ENCODE data around the gene PCSK4.

DNA sequence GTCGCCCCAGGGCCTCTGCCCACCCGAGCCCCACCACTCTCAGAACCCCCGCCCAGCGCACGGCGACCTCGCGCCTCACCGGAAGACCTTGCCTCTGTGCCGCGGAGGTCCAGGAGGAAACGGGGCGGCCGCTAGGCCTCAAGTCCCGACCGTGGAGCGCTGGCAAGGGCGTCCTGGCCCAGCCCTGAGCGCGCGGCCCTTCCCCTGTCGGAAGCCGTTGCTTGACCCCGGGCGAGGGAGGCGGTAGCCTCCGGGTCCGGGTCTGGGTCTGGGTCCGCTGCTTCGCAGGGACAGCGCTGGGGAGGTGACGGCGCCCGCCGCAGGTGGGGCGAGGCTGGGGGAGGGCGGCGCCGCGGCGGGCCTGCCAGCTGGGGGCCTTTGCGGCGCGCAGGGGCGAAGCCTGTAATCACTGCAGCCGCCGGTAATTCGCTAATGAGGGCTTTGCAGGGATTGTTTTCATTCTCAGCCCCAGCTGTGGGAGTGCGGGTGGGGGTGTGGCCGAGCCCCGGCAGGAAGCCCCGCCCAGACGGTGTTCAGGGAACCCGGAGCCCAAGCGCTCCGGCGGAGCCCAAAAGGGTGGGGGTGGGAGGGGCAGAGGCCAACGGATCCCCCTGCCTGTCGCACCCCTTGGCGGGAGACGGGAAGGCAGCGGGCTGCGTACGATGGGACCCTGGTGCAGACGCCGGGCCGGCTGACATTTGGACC, 19.7 kb downstream of the PCSK4 start:
- TF ChIP-seq CEBPB (IDR thresholded peaks at IDR 0.05) (no peak), EP300 (IDR thresholded peaks at IDR 0.05) (no peak), JUN (IDR thresholded peaks at IDR 0.05) (no peak), ZSCAN20 (CRISPR knock-in tag; IDR thresholded peaks at IDR 0.05) (no peak), CHD4 (IDR thresholded peaks at IDR 0.05; ENCODE audit: borderline replicate concordance) (no peak), HMGXB4 (CRISPR knock-in tag; IDR thresholded peaks at IDR 0.05; ENCODE audit: borderline replicate concordance) (no peak), BHLHE40 (IDR thresholded peaks at IDR 0.05; ENCODE audit: low read depth, low read length) (no peak), POLR2A (IDR thresholded peaks at IDR 0.05; ENCODE audit: low read length) (no peak)
- TF ChIP-seq, protein P1, sequence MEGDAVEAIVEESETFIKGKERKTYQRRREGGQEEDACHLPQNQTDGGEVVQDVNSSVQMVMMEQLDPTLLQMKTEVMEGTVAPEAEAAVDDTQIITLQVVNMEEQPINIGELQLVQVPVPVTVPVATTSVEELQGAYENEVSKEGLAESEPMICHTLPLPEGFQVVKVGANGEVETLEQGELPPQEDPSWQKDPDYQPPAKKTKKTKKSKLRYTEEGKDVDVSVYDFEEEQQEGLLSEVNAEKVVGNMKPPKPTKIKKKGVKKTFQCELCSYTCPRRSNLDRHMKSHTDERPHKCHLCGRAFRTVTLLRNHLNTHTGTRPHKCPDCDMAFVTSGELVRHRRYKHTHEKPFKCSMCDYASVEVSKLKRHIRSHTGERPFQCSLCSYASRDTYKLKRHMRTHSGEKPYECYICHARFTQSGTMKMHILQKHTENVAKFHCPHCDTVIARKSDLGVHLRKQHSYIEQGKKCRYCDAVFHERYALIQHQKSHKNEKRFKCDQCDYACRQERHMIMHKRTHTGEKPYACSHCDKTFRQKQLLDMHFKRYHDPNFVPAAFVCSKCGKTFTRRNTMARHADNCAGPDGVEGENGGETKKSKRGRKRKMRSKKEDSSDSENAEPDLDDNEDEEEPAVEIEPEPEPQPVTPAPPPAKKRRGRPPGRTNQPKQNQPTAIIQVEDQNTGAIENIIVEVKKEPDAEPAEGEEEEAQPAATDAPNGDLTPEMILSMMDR (IDR thresholded peaks at IDR 0.05), result no peak
- TF ChIP-seq, protein P2, sequence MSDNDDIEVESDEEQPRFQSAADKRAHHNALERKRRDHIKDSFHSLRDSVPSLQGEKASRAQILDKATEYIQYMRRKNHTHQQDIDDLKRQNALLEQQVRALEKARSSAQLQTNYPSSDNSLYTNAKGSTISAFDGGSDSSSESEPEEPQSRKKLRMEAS (IDR thresholded peaks at IDR 0.05), result no peak

All from A549 (cell line).